HG03175 (cell line): ENCODE results near the gene DDX31.

Experiments used
- ATAC-seq: cut with Tn5 transposase; IDR thresholded peaks from one replicate; pipeline ENCODE4 v1.9.1; 2021; ENCODE audit warnings: mild to moderate bottlenecking, moderate library complexity; ENCODE audit not compliant: unreplicated experiment

Gene DDX31

DNA sequence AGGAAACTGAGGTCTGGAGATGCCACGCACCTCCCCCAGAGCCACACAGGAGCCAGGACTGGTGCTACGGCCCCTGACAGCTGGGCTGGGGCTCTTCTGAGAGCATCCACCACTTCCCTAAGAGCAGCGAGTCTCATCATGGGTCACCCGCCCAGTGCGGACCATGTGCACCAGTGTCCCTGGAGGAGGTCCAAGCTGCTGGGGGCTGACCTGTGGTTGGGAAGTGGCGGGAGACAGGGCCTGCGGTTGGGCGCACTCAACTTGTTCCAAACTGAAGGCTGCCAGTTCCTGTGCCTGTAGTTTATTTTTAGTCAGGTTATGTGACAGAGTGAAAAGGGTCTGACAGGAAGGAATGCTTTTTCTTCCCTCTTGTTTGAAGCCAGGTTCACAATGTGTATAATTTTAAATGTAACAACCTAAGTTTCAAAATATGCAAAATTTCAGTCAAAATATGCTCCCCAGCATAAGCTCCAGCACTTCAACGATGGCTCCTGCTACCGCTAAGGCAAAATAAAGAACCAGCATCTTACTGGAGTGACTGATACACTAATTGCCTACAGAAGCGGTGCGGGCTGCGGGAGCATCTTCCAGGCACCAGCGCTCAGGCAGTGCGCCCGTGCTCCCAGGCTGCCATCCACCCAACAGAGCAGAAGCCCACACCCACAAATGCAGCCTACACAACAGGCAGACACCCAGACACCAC is 72.6 kb downstream of the DDX31 start:
- no peak for ATAC-seq

DNA sequence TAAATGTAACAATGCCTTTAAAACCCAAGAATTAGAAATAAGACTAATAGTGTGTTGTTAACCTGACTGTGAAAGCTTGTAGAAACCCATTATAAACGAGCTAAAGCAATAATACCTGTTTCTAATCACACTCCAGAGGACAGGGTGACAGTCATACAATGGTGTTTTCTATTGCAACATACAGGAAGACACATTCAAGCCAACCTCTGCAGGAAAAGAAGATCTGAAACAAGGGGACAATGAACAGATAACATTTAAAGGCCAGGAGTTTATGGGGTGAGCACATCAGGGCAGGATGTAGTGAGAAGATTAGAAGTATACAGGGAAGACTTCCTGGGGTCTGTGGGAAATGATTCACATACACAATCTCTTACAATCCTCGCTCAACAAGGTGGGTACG is 73.6 kb downstream of the DDX31 start:
- ATAC-seq: no peak

DNA sequence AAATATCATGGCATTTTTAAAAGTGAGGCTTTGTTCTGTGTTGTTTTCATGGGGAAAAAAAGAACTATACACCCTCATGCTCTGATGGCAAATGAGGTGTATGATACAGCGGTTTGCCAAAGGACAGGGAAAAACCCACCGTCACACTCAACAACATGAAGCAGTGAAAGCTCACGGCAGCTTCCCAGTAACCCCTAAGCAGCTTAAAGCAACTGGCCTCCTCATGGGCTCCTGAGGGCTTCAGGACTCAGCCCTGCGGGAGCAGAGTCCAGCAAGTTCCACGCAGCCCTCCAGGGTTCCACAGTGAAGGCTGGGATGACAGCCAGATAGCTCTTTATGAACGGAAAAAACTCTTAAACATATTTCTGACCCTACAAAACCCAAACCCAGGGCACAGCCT is 74.5 kb downstream of the DDX31 start:
- ATAC-seq: no peak

DNA sequence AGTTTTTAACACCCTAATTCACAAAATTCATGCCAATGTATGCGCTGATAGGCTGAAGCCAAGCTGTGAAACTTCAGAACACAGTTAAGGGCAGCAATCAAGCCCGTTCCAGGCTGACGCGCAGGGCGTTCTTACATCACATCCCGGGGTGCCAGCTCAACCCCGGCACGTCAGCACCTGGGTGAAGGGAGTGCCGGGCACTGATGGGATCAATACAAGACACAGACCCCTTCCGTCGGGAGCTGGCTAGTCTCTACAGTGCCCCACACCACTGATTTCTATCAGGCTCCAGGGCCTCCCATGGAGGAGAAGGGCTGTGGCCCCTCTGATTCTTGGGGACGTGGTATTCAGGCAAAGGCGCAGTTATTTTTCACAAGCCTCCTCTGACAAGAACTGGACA is 75.4 kb downstream of the DDX31 start:
- ATAC-seq: no peak

DNA sequence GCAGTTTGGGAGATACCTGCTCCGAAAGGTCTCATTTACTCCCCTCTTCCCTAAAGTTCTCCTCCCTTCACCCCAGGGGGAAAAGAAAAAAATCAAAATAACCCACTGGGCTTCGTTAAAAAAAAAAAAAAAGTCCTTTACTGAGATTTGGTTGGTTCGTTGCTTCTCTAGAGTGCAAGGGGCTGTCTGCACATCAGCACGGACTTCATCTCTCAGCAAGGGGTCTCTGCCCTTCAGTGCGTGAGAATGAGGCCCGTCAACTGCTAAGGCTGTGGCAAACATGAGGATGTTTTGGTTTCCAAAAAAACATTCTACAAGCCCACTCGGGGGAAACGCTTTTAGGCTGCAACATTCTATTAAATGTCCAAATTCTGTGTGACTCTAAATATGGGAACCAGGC is 77.3 kb downstream of the DDX31 start:
- ATAC-seq: no peak

DNA sequence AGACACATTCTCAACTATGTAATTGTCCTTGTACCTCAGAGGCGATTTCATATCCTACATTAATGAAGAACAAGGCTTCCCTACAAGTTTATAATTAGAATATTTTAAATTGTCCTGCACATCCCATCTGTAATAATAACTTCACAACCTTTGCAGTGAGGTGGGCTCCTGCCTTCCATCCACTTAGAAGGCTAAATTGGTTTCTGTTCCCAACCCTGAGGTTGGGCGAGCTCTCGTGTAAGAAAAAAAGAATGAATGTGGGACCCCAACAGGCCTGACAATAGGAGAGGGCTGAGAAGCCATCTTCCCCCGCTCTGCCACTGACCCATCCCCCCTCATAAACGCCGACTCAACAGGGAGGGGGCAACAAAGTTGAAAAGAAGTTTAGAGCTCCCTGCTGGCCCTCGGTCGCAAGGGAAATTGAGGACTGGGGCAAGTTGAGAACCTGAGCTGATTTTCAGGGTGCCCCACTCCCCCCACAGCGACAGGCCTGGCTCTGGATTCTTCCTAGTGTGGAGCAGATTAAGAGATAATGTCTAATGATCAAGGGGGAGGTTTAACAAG is 78.0 kb downstream of the DDX31 start:
- ATAC-seq: no peak

DNA sequence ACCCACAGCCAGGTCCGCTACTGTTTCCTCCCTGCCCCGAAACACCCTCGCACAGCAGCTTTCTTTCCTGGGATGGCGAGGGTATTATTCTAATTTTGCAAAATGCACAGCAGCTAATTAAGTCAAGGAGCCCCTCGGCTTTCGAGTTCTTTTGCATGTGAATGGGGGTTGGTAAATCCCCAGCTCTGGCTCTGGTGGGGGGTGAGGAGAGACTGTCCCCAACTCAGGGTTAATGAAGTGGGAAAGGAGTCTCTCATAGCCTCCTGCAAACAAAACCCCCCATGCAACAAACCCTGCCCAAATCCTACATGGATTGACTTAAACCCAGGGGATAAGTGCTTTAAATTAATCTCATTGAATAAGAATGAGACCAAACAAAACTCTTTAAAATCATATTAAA is 78.5 kb downstream of the DDX31 start:
- no peak for ATAC-seq

DNA sequence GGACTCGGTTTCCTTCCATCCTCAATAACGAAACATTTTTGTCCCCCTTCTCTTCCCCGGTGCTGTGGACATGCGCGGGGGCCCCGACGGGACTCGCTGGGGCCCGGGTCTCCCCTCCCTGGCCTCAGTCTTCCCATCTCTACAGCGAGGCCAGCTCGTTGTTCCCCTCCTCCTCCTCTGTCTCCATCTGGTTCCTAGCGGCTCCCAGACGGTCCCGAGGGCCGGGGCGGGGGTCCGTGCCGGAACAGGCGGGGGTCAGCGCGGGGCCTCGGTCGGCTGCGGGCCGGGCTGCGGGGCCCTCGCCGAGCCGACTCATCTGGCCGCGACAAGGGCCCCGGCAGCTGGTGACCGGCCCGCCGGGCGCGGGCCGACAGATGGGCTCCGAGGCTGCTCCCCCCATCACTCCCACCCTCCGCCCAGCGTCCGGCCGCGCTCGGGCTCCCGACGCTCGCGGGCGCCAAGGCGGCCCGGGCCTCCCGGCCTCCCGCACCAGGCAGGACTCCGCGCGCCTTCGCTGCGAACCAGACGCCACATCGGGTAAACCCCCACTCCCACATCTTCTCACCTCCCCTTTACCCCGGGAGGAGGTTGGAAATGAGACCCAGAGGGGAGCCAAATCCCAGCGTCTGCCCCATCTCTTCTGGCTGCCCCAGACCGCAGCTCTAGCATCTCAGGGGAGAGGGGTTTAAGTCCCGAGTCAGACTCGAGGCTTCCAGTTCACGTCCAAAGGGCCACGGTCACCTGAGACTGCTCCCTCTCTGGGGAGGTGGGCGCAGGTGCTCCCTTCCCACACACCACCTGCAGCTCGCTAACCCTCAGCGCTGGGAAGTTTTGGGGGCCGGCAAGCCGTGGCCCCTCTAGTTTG is 79.2 kb downstream of the DDX31 start:
- no peak for ATAC-seq

DNA sequence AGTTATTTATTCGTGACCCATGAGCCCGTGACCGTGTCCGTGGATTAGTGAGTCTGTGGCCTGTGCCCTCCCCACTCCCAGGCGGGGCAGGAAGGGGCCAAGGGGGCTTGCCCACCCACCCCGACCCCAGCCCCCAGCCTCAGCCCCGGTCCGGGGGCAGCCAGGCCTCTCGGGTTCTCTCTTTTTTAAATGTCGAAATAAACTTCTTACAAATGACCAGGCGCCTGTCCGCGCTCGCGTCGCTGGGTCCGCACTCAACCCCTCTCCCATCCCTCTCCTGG is 79.8 kb downstream of the DDX31 start:
- ATAC-seq: no peak

DNA sequence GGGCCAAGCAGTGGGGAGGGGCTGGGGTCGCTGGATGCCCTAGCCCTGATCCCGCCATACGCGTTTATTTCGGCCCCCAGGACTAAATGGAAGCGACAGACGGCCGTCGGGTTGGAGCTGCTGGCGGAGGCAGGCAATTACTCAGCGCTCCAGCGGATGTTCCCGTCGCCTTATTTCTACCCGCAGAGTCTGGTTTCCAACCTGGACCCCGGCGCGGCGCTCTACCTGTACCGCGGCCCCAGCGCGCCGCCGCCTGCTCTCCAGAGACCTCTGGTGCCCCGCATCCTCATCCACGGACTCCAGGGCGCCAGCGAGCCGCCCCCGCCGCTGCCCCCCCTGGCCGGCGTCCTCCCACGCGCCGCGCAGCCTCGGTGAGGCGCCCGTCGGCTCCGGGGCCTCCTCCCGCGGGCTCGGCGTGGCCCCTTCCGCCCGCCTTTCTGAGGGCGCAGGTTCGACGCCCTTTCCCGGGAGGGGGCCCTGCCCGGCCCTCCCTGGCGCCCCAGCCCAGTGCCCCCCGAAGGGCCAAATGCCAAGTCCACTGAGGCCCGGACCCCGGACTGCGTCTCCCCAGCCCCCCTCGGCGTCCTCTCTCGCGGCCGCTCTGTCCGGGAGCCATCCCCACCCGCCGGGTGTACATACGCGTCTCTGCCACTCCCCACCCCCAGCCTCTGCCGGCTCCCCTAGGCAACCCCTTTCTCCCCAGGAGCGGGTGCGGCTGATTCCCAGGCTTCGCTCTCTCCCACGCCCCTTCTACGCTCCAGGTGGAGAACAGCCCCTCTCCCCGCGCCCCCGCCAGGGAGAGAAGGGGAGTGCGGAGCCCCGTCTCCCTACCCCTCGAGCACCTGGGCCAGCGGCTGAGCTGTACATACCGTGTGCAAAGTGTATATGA is 80.4 kb downstream of the DDX31 start:
- no peak for ATAC-seq

DNA sequence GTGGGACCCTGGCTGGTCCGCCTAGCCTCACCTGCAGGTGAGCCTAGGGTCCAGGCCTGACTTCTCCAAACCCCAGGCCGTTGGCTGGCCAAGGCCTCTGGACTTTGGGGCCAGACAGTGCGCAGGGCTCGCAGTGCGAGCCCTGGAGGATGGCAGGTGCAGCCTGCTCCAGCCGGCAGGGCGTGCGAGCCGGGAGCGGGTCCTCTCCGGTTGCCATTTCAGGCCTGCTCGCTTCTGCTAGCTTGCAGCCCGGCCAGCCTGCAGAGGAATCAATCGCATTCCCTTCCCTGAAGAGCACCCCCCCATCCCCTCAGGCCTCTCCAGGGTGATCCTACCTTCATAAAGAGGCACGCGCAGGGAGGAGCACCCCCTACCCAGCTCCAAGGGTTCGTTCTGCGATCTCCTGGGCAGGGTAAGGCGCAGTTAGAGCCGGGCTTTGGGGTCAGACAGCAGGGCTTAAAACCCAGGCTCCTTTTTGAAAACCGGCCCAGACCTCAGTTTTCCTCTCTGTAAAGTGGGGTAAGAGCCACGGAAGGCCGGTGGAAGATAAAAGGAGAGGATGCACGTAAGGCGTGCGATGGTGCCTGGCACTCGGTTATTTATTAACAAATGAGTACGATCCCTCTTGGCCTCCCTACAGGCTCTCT is 81.2 kb downstream of the DDX31 start:
- ATAC-seq: no peak

DNA sequence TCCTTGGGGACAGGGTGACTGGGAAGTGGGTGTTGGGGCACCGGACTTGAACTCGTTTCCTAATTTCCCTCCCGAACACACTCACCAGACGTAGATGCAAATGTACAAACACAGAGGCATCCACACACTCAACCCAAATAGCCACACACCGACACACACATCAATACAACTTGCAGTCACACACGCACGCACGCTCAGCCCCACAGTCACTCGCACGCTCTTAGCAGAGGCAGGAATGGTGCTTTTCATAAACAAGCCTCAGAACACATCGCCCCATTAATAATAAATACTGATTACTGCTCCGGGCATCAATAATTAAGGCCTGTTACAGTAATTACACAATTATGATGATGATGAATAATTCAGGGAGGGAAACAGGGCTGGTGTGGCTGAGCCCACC is 81.7 kb downstream of the DDX31 start:
- ATAC-seq: no peak

DNA sequence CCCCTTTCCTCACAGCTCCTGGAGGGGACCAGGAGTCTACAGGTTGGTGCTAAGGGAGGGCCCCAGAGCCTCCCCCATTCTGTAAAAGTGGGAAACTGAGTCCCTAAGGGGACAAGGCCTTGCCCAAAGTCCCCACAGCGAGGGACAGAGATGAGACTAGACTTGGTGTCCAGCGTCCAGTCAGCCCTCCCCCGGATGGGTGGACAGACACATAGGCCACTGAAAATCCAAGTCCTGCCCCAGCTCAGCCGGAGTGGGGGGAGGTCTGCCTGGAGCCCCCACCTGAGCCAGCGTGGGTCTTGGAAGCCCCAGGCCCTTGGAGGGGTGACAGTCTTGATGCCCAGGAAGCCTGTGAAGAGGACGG is 82.2 kb downstream of the DDX31 start:
- no peak for ATAC-seq

DNA sequence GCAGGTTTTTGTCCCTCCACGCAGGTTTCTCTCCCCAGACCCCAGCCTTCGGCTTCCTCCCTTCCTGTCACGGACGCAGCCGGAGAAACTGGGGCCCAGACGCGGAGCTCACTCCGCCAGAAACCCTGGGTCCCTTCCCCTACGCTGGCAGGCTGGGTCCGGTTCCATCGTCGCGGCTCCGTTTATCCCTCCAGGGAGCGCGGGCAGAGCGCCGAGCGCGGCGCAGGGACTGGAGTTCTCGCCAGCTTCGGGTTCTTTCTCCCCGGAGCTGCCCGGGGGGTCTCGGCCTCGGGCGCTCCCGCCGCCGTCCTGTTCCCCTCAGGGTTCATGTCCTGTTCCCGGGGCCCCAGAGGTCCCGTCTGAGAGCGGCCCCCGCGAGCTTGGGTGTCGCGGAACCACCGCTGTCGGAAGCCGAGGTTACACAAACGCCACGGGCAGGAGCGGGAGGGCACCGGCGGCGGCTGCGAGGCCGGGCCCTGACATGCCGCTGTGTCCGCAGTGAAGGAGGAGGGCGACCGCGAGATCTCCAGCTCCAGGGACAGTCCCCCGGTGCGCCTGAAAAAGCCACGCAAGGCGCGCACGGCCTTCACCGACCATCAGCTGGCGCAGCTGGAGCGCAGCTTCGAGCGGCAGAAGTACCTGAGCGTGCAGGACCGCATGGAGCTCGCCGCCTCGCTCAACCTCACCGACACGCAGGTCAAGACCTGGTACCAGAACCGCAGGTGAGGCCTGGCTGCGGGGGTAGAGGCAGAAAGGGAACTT is 82.8 kb downstream of the DDX31 start:
- no peak for ATAC-seq

DNA sequence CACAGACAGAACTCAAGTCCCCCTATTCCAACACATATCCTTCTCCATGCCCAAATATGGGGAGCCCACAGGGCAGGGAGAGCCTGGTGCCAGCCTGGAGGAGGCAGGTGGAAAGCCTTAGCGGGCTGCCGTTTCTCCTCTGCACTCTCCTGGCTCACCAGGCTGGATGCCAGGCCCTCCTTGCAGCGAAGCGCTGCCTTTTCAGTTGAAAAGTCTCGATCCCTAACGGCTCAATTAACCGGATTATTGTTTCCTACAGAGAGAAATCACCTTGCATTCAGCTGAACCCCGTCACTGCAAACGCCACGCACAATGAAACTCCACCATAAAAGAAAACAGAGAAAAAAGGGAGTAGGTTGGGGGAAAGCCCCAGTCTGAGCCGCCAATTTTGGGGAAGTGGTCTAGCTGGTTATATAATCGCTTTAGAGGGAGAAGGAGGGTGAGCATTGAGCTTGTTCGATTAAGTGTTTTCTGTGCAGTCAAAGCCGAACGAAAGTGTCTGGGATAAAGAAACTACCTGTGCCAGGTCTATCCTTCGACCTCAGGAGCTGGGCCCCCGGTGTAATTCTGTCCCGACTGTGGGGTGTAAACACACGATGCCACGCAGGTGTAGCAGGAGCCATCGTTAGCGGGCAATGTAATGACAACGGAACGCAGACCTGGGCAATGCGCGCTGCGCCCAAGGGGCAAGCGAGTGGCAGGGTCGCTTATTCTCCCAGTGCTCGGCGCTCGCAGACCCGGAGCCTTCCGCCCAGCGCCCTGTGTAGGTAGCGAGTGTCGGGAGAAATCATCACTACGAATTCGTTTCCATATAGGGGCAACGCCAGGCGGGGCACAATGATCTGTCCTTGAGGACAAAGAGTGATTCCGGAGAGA is 83.6 kb downstream of the DDX31 start:
- ATAC-seq: no peak

DNA sequence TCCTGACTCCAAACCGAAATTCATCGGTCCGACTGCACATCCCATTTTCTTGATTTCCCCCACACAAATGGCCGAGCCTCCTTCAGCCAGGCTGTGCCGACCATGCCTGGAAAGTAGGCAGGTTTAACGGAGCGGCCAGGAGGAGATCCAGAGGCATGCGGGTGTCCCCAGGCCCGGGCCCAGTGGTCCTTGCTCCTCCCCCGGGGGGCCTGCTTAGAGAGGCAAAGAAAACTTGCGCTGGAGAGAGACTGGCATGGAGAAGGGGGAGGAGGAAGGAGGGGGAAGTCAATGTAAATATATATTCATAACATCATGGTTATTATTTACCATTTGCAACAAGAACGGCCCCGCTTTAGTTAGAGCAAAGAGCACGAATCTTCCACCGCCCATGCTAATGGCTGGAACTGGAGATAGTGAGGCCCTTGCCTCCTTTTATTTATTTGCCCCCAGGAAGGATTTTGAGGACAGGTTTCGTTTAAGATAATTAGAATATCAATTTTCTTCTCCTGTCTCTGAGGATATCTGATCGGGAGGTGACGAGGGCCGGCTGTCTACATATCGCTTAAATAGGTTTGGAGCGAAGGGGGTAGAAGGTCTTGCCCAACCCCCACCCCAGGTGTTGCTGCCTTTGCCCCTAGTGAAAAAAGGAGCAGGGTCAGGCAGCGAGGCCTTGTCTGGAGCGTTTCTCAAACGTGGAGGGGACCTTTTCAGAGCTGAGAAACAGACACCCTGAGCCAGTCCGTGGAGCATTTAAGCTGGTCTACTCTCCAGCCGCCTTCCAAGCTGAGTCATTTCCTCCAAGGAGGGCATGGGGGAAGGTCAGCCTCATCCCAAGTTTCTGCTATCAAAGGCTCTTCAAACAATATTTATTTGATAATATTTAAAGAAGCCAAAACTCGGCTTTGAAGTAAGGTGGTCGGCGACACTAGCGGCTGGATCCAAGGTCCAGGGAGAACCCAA is 84.9 kb downstream of the DDX31 start:
- no peak for ATAC-seq

DNA sequence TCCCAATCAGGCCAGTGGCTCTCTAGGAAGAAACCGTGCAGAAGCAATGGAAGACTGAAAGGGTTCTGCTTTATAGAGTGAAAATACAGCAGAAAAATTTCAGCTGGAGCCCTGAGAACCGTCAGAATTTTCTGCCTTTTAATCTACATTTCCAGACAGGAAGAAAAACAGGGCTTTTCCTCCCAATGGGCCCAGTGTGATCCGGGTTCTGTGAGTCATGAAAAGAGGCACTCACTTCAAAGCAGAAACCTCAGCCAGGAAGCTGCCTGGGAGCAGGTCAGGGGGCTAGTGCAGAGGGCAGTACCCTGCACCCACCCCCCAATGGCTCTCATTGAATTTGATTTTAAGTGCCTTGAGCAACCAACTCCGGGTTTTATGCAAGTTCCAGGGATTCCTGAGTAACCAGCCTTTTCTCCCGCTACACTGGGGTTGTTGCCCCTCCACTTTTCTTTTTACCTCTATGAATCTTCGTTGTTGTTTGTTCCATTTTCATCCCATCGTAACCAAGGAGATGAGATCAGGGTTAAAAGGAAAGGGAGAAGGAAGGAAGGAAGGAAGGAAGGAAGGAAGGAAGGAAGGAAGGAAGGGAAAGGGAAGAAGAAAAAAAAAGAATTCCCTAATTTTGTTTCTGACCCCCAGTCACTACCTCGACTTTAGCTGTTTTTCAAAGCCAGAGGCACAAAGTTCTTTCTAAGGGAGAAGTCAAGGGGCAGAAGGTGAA is 86.0 kb downstream of the DDX31 start:
- ATAC-seq: no peak
